Subcutaneous adipose tissue (tissue), 4 donors: ENCODE data around the gene CORO2B. TPM values are rescaled to one million over a fixed set of nuclear protein-coding genes. Genes with fewer than 3 reads are reported as not detected.

Experiments
- CTCF ChIP-seq: fragments of 450-650 bp; IDR thresholded peaks from one replicate; pipeline ENCODE4 v1.5.1; 2016; ENCODE audit warnings: low read depth, mild to moderate bottlenecking, control low read depth, antibody characterized with exemption, moderate library complexity
- total RNA-seq, 4 donors: library from RNA; depleted of rRNA; stranded (reverse); fragments of >200 nt; gene quantifications; one replicate each; pipeline ENCODE4 v1.1.0, GENCODE V29; 2016

The CORO2B gene
- total RNA-seq, 4 donors from 2014 or later = 5.4 to 15.3 (median 9.7) TPM

DNA sequence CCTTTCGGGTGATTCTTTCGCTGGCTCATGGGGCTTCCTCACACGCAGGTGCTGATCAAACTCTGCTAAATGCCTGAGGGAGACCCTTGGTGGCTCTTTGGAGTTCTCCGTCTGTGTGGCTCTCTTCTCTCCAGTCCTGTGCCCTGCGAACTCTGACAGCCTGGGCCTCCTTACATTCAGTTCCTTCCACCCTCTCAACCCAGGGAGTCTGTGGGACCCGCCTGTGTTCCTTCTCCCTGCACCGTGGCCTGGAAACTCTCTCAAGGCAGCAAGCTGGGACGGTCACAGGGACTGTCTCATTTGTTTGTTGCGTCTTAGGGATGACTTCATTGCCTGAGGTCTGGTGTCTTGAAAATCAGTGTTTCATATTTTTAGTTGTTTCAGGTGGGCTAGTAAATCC lies 37.0 kb upstream of the CORO2B start:
- no peak for TF ChIP-seq CTCF

- no peak for TF ChIP-seq CTCF
Measured at GRCh38 chr15:68542348-68542747, 36.4 kb upstream of the CORO2B start.

DNA sequence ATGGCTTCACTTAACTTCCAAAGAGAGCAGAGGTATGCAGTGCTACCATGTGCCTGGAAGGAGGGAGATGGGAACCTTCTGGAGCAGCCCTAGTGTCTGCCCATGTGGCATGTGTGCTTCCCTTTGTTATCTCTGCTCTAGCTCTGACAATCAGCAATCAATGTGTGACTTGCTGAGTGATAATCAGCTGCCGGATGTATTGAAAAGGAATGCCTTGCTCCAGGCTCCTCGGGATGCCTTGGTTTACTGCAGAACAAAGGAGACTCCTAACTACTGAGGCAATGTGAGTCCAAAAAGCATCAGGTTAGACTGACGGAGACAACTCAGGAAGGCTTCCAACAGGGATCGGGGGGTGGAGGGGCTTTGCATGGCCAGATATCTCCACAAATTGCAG lies 36.0 kb upstream of the CORO2B start:
- no peak for TF ChIP-seq CTCF

GRCh38 chr15:68543165-68544008 lies 35.4 kb upstream of the CORO2B start:
- no peak for TF ChIP-seq CTCF

- TF ChIP-seq CTCF = no peak
Measured at GRCh38 chr15:68546318-68546717, 32.5 kb upstream of the CORO2B start.

GRCh38 chr15:68548364-68548763 lies 30.4 kb upstream of the CORO2B start:
- no peak for TF ChIP-seq CTCF

- TF ChIP-seq CTCF = no peak
Measured at GRCh38 chr15:68550004-68550403, 28.8 kb upstream of the CORO2B start.
